SHP77 treated with DMSO at 0.1 percent for 48 hours (cell line): Measurements from ENCODE around the gene CENPP.
"Not testable (repeated sequence)": the region's sequence is repeated elsewhere in the genome, so short reads cannot be mapped to it uniquely, and the experiment has no call there.

Source experiments
- DNase-seq: peaks from one replicate; lab custom pipeline; 2025; lab: John Stamatoyannopoulos, UW

The CENPP gene

GRCh38 chr9:92538541-92538940 is 212.8 kb downstream of the CENPP start:
- no peak for DNase-seq

- DNase-seq, result no peak
These were observed 218.2 kb downstream of the CENPP start for GRCh38 chr9:92543972-92544371.

- DNase-seq, result no peak
These were observed 219.3 kb downstream of the CENPP start for GRCh38 chr9:92545002-92545510.

- no peak for DNase-seq
These were observed 221.6 kb downstream of the CENPP start for GRCh38 chr9:92547356-92547755.

GRCh38 chr9:92550765-92551164 is 225.0 kb downstream of the CENPP start:
- no peak for DNase-seq

GRCh38 chr9:92558612-92559374 is 233.0 kb downstream of the CENPP start:
- no peak for DNase-seq

- DNase-seq, result no peak
These were observed 235.9 kb downstream of the CENPP start for GRCh38 chr9:92561374-92562330.

- DNase-seq, result no peak
These were observed 236.8 kb downstream of the CENPP start for GRCh38 chr9:92562461-92562967.

GRCh38 chr9:92563116-92564100 is 237.7 kb downstream of the CENPP start:
- no peak for DNase-seq

- no peak for DNase-seq
These were observed 238.8 kb downstream of the CENPP start for GRCh38 chr9:92564504-92564903.

- DNase-seq, result no peak
These were observed 239.2 kb downstream of the CENPP start for GRCh38 chr9:92564982-92565381.

- DNase-seq, result not testable (repeated sequence)
These were observed 246.1 kb downstream of the CENPP start for GRCh38 chr9:92571871-92572270.

GRCh38 chr9:92573612-92574011 is 247.9 kb downstream of the CENPP start:
- not testable (repeated sequence) for DNase-seq

- DNase-seq, result no peak
These were observed 250.4 kb downstream of the CENPP start for GRCh38 chr9:92576175-92576574.

GRCh38 chr9:92589923-92590322 is 264.2 kb downstream of the CENPP start:
- no peak for DNase-seq

GRCh38 chr9:92590377-92590776 is 264.6 kb downstream of the CENPP start:
- no peak for DNase-seq

GRCh38 chr9:92592537-92592936 is 266.8 kb downstream of the CENPP start:
- DNase-seq, result no peak

GRCh38 chr9:92592946-92593861 is 267.5 kb downstream of the CENPP start:
- no peak for DNase-seq

- not testable (repeated sequence) for DNase-seq
These were observed 269.3 kb downstream of the CENPP start for GRCh38 chr9:92595075-92595474.

GRCh38 chr9:92595930-92596329 is 270.2 kb downstream of the CENPP start:
- DNase-seq, result no peak
